GM21786 (cell line): Measurements from ENCODE around the gene ARHGEF16.

ENCODE experiments used
- ATAC-seq: cut with Tn5 transposase; IDR thresholded peaks from one replicate; pipeline ENCODE4 v1.9.1; 2021; ENCODE audit not compliant: unreplicated experiment

The ARHGEF16 gene

GRCh38 chr1:3438661-3439180, 15.7 kb upstream of the ARHGEF16 start:
- no peak for ATAC-seq

DNA sequence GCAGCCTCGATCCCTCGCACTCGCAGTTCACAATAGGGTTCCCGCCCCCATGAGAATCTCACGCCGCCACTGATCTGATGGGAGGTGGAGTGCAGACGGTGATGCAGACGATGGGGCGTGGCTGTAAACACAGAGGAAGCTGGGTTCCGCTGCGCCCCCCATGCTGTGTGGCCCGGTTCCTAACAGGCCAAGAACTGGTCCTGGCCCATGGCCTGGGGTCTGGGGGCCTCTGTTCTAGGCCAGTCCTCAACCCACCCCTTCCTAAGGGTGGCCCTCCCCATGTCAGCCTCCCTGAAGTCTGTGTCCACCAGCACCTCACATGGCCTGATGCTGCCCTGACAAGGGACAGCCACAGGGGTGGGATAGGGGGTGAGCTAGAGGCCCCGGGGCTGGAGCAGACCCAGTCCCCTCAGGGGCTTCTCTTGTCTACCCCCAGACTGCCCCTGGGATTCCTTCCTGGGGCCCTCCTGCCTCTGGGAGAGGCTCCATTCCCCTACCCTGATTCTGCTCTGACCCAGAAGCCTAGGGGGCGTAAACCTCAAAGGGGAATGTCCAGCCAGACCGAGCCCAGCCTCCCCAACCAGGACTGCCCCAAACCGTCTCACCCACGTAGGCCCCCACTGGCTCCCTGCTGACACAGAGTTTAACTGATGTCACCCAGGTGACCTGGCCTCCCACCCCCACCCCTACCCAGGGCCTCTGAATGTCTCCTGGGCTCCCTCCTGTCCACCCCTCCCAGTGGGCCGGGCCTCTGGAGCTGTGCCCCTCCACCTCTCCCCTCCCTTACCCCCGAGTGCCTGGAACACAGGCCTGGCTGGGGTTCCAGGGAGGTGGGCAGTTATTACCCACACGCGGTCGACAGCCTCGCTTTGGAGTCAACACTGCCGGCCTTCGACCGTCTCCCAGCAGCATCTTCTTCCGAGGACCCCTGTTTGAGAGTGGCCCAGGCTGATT, 14.8 kb upstream of the ARHGEF16 start:
- ATAC-seq, result no peak

DNA sequence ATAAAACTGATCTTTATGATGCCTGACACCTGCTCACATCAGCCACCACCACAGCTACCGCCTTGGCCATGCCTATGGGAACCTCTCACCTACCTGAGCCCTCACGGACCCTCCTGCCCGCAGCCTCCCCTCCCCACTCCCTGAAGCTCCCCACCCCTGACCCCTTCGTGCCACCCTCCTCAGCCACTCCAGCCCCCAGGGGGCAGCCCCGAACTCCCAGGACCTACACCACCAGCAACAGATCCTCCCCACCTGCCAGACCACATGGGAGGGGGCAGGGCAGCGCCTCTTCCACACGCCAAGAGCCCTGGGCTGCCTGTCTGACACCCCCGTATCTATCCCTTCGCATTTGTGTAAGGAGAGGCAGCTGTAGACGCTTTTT, 14.2 kb upstream of the ARHGEF16 start:
- no peak for ATAC-seq

DNA sequence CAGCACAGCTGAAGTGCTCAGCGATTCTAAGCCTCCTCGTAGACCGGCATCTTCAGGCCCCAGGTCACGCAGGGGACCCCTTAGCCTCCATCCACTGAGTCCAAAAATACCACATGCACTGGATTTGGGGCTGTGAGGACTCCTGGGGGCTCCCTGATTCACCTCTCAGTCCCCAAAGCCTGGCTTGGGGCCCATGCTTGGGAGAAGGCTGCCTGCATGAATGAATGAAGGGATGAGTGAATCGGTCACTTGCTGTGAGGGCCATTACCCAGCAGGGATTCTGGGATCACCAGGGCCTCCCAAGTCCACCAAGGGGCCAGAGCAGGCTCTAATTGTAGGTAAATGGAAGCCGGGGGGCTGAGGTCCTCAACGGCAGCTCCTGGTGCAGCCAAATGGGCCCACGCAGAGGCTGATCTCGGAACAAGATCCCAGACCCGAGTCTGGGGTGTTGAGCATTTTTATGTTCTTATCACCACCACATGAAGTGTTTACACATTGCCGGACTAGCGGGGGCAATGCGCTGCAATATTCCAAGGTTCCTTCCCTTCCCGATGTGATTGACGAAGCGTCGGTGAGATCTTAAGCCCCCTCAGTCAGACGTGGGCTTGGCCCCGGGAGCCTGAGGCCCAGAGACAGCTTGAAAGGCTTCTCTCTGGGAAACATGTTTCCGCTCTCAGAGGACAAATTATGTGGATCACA, 13.6 kb upstream of the ARHGEF16 start:
- no peak for ATAC-seq

DNA sequence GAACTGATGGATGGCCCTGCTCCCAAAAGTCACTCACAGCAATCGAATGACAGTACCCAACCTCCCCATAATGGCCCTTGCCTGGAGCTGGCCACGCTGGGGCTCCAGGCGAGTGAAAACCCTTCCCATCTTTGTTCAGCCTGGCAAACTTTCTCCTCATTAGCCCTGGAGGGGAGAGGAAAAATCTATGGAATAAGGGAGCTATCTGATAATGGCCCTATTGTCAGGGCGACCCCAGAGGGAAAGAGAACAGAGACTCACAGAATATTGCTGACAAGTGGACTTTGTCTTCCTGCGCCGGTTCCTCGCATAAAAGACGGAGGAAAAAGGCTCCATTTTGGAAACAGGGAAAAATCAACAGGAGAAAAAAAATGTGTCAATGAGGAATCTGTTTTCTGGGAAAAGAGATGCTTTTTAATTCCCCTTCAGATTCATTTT, 13.0 kb upstream of the ARHGEF16 start:
- ATAC-seq, result no peak

- no peak for ATAC-seq
Measured at GRCh38 chr1:3441880-3442279, 12.6 kb upstream of the ARHGEF16 start.

DNA sequence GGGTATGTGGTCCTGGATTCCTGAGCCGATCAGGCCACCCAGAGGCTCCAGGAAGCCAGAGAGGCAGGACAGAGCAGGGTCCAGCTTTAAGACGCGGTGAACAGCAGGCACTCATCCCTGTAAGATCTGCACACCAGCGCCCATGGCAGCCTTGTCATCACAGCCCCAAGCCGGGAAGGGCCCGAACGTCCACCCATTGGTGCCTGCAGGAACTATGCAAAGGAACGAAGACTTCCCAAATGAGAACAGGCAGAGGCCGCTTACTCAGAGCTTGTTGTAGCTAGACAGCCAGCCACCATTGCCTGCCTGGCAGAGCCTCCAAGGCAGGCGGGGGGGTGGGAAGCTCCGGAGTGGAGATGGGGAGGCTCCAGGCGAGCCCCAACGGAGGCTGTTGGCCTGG, 12.1 kb upstream of the ARHGEF16 start:
- ATAC-seq, result no peak

DNA sequence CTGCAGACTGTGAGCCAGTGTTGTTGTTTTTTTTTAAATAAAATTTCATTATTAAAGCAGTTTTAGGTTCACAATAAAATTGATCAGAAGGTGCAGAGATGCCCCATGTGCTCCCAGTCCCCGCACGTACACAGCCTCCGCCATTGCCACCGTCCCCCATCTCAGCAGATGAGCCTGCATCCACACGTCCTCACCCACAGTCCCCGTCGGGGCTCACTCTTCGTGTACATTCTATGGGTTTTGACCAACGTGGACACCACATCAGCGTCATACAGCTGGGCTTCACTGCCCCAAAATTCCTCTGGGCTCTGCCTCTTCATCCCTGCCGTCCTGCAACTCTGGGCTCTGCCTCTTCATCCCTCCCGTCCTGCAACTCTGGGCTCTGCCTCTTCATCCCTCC, 11.6 kb upstream of the ARHGEF16 start:
- ATAC-seq, result no peak

- ATAC-seq, result no peak
Measured at GRCh38 chr1:3443807-3444206, 10.7 kb upstream of the ARHGEF16 start.

GRCh38 chr1:3444298-3444697, 10.2 kb upstream of the ARHGEF16 start:
- ATAC-seq, result no peak

GRCh38 chr1:3444736-3445135, 9.7 kb upstream of the ARHGEF16 start:
- ATAC-seq, result no peak

- ATAC-seq, result no peak
Measured at GRCh38 chr1:3450202-3450863, 4.1 kb upstream of the ARHGEF16 start.

GRCh38 chr1:3450983-3451382, 3.5 kb upstream of the ARHGEF16 start:
- no peak for ATAC-seq

- ATAC-seq, result no peak
Measured at GRCh38 chr1:3451994-3452865, 2.2 kb upstream of the ARHGEF16 start.

DNA sequence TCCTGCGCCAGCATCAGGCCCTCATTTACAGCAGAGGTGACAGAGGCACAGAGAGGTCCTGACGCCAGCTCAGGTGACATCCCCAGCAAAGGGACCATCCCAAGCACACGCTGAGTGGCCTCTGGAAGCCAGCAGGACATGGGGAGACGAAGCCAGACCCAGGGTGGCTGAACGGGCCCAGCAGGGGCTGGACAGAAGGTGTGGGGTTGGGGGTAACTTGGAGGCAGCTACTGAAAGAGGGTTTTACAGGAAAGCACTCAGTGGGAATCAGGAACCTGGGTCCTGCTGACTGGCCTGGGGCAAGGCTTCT, 1.6 kb upstream of the ARHGEF16 start:
- no peak for ATAC-seq

GRCh38 chr1:3453203-3453761, 1.2 kb upstream of the ARHGEF16 start:
- no peak for ATAC-seq

GRCh38 chr1:3454811-3455618, 550 bp downstream of the ARHGEF16 start:
- no peak for ATAC-seq

- ATAC-seq, result no peak
Measured at GRCh38 chr1:3455670-3456448, 1.4 kb downstream of the ARHGEF16 start.

GRCh38 chr1:3456449-3456963, 2.0 kb downstream of the ARHGEF16 start:
- no peak for ATAC-seq
